Measurements from ENCODE around the gene SEMA3G.
A peak's percentile ranks its signal among the peaks of the same experiment; 100 is the strongest.

Gene SEMA3G

DNA sequence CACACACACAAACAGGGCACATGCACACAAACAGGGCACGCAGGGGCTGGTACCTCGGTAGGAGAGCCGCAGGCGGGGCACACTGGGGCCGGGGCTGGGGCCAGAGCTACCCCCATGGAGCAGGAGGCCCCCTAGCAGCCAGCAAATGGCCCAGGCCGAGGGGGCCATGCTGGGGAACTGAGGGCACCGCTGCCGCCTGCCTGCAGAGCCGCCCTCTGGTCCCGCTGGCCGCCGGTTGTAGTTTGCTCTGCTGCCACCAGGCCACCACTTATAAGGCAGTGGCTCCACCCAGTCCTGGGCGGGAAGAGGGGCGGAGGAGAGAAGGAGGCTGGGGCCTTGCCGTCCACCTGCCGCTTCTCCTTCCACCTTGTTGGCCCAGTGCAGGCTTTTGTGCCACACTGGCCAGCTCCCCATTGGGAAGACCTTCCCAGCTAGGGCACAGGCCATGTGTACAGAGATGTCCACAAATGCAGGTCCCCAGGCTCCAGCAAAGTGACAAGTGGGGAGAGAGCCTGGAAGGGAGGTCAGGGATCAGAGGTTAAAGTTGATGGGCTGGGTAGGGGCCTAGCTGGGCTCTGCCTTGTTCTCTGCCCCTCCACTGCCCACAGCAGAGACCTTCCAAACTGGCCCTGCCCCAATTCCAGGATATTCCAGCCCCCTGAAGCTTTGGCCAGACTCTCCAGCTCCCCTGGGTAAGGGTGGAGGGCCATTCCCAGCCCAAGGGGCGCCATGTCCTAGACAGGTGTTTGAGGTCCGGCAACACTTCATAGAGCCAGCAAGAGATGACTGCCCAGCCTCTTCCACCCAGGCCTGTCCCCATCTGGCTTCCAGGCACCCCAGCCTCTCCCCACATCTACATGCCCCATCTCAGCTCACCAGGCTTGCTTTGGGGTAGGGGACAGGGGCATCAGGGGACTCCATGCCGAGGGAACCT lies at the start of gene SEMA3G:
Gene SEMA3G (minus strand): TSS at position 244 of the 934 bp plus-strand sequence. CDS start 76 bp downstream, at position 168.
- peak; percentile 64 to 74 for DNase-seq (ENCODE audit: low read depth in 2 of 2)

DNA sequence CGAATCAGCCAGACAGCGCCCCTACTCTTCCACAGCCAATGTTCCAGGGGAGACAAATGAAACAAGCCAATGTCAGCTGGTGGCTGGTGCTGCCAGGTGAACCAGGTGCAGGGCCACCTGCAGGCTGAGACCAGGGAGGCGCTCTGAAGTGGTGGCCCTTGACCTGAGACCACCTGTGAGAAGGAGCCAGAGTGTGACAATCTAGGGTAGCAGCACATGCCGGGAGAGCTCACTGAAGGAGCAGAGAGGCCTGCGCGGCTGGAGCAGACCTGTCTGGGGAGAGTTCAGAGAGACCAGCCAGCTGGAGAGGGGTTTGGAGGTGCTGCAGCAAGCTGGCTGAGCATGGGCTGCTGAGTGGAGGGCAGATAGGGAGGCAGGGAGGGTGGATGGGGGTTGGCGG lies 49.5 kb upstream of the SEMA3G start:
- DNase-seq (ENCODE audit: low read depth in 2 of 2), result no peak

DNA sequence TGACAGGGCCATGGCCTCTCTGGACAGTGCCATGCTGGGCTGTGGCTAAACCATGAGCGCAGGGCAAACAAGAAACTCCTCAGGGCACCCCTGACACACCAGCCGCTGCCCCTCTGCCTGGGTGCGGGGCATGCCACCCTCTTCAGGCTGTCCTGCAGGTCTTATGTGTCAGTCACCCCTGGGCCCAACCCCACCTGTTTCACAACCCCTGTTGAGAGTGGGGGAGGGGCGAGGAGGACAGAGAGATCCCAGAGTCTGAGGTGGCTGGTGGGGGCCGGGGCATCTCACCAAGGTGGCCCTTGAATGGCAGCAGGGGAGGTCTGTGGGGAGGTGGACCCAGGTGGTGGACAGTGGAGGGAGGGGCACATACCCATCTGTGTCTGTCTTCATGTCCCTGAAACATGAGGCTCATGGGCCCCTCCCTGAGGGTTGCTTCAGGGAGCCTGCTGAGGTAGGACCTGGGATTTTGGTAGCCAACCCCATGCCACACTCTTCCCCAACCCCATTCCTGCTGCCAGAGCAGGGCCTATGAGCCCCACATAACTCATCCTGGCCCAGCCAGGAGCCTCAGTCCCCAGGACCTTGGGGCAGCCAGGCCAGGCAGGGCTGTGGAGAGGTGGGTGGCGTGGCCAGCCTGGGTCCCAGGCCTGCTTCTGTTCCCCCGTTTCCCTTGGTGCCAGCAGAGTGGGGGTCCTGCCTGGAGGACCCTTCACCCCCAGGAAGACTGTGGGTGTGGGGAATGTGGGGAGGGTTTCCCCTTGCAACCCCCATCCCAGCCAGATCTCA lies 48.5 kb upstream of the SEMA3G start:
- DNase-seq (ENCODE audit: low read depth in 2 of 2), result no peak

DNA sequence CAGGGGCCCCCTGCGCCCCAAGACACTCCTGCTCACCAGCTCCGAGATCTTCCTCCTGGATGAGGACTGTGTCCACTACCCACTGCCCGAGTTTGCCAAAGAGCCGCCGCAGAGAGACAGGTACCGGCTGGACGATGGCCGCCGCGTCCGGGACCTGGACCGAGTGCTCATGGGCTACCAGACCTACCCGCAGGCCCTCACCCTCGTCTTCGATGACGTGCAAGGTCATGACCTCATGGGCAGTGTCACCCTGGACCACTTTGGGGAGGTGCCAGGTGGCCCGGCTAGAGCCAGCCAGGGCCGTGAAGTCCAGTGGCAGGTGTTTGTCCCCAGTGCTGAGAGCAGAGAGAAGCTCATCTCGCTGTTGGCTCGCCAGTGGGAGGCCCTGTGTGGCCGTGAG lies 47.2 kb upstream of the SEMA3G start:
- DNase-seq (ENCODE audit: low read depth in 2 of 2), result no peak

DNA sequence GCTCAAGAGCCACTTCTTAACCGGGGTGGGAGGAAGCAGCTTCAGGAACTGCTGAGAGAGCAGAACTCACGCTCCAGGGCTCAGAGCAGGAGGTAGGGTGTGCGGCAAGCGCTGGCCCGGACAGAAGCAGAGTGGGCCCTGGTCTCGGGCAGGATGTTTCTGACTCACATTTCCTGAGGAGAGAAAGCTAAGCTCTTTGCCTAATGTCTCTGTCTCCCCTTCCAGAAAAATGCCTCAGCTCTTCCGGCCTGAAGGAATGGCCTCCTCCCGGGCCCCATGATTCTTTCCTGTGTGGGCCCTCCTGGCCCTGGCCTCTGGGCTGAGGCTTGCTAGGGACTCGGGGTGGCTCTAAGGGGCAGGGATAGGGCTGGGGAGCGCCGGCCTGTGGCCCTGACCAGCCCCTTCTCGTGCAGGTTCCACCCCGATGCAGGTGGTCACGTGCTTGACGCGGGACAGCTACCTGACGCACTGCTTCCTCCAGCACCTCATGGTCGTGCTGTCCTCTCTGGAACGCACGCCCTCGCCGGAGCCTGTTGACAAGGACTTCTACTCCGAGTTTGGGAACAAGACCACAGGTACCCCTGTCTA lies 46.1 kb upstream of the SEMA3G start:
- DNase-seq (ENCODE audit: low read depth in 2 of 2), result no peak

DNA sequence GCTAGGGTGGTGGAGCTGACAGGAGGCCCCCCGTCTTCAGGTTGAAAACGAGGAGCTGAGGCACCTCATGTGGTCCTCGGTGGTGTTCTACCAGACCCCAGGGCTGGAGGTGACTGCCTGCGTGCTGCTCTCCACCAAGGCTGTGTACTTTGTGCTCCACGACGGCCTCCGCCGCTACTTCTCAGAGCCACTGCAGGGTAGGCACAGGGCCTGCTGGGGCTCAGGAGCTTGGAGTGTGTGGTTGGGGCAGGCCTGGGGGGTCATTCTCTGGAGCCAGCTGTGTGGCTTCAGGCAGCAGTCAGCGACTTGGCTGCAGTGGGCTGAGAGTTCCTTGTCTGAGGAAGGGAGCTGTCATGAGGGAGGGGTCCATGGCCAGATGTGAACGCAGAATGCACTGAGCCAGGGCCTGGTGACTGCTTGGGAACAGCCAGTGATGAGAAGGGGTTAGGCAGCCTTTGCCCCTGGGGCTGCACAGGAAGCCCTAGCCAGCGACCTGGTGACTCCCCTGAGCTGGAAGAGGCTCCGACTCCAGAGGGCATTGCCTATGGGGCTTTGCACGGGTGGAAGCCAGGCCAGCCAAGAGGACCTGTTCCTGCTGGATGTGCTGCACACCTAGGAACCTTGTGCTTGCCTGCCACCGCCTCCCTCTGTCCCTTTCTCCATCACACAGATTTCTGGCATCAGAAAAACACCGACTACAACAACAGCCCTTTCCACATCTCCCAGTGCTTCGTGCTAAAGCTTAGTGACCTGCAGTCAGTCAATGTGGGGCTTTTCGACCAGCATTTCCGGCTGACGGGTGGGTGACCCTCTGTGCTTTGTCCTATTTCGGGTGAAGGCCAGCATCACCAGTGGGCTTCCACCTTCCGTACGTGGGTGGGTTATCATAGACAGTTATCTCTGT lies 45.4 kb upstream of the SEMA3G start:
- DNase-seq (ENCODE audit: low read depth in 2 of 2), result no peak

DNA sequence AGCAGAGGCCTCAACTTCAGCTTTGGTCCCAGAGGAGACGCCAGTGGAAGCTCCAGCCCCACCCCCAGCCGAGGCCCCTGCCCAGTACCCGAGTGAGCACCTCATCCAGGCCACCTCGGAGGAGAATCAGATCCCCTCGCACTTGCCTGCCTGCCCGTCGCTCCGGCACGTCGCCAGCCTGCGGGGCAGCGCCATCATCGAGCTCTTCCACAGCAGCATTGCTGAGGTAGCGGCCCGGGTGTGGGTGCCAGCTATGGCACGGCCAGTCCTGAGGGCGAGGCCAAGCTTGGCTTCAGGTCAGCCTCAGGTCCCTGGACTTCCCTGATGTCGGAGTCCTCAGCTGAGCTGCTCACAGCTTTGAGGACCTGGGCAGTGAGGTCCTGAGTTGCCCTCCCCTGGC lies 44.5 kb upstream of the SEMA3G start:
- no peak for DNase-seq (ENCODE audit: low read depth in 2 of 2)

DNA sequence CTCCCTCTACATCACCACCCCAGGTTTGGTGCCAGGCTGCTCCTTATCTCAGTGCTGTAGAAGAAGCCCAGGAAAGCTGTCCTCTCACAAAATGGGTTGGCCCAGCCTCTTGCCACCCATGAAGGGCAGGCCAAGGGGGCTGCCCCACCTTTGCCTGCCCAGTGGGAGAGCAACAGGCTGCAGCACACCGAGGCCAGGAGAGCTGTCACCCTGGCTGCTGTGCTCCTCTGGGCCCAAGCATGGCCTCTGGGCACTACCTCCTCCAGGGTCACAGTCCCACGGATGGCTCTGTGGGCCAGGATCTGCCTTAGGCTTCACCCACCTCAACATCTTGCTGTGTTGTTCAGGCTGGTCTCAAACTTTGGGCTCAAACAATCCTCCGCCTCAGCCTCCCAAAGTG lies 43.8 kb upstream of the SEMA3G start:
- DNase-seq (ENCODE audit: low read depth in 2 of 2), result no peak

DNA sequence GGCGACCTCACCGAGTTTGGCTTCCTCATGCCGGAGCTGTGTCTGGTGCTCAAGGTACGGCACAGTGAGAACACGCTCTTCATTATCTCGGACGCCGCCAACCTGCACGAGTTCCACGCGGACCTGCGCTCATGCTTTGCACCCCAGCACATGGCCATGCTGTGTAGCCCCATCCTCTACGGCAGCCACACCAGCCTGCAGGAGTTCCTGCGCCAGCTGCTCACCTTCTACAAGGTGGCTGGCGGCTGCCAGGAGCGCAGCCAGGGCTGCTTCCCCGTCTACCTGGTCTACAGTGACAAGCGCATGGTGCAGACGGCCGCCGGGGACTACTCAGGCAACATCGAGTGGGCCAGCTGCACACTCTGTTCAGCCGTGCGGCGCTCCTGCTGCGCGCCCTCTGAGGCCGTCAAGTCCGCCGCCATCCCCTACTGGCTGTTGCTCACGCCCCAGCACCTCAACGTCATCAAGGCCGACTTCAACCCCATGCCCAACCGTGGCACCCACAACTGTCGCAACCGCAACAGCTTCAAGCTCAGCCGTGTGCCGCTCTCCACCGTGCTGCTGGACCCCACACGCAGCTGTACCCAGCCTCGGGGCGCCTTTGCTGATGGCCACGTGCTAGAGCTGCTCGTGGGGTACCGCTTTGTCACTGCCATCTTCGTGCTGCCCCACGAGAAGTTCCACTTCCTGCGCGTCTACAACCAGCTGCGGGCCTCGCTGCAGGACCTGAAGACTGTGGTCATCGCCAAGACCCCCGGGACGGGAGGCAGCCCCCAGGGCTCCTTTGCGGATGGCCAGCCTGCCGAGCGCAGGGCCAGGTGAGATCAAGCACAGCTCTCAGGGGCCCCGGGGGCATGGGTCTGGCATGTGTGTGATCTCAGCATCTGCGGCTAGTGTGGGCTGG lies 43.1 kb upstream of the SEMA3G start:
- DNase-seq (ENCODE audit: low read depth in 2 of 2), result no peak

DNA sequence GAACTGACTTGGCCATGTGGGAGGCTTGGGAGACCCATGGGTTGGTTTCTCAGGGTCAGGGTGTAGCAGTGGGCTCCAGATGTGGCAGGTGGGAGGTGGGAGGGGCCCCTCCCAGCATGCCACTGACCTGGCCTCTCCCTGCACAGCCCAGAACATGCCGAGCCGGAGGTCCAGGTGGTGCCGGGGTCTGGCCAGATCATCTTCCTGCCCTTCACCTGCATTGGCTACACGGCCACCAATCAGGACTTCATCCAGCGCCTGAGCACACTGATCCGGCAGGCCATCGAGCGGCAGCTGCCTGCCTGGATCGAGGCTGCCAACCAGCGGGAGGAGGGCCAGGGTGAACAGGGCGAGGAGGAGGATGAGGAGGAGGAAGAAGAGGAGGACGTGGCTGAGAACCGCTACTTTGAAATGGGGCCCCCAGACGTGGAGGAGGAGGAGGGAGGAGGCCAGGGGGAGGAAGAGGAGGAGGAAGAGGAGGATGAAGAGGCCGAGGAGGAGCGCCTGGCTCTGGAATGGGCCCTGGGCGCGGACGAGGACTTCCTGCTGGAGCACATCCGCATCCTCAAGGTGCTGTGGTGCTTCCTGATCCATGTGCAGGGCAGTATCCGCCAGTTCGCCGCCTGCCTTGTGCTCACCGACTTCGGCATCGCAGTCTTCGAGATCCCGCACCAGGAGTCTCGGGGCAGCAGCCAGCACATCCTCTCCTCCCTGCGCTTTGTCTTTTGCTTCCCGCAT lies 42.3 kb upstream of the SEMA3G start:
- no peak for DNase-seq (ENCODE audit: low read depth in 2 of 2)

DNA sequence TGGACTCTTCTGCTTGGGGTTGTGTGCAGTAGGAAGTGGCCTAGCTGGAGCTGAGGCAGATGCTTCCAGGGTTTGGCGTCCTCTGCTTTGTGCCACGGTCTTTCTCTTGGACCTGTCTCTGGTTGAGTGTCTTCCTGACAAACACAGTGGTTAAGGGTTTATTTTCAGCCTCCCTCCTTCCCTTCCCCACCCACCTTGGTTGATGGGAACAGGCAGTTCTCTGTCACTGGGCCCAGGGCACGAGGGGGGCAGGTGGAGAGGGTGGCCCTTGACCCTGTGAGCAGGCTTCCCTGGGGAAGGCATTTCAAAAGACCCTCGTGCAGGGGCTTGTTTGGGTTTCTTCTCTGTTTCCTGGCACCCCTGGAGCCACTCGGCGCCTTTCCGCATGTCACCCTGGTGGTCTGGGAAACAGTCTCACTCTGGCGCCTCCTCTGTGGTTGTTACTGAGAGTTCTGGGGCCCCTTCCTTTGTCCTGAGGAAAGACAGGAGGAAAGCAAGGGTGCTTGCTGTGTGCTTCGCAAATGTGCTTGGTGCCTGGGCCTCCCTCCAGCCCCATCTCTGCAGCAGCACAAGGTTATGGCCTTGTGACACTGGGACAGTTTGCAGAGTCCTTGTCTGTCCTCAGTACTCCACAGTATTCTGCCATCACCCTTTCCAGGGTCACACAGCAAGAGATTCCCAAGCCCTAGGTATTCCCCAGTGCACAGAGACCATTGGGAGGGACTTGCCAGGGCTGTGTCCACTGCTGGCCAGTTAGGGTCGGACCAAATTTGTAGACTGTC lies 40.0 kb upstream of the SEMA3G start:
- DNase-seq (ENCODE audit: low read depth in 2 of 2), result no peak

DNA sequence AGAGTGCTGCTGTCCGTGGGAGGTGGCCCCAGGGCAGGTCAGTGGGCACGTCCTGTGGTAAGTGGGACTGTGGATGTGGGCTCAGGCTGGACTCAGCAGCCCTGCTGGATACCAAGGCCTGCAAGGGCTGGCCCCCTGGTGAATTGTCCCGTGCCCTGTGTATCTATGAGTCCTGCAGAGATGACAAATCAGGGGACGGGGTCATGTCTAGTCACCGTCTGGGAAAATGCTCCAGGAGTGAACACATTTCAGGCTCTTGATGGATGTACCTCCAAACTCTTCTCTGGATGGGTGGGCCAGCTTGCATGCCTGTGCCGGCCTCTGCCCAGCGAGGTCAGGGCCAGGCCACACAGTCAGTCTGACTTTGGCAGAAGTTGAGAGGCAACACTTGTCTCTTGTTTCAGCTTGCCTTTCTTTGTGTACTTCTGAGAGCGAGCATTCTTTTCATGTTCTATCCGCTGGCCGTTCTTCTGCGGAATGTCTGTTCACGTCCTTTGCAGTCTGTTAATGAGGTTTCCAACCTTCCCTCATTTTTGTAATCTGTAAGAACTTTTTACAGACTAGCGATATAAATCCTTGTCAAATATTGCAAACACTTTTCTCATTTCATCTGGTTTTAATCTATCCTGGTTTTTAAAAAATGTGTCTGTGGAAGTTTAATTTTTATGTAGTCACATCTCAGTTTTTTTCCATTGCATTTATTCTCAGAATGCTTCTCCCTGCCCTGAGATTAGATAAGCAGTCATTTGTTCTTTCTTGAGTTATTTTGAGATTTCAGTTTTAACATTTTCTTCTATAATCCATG lies 38.9 kb upstream of the SEMA3G start:
- no peak for DNase-seq (ENCODE audit: low read depth in 2 of 2)

DNA sequence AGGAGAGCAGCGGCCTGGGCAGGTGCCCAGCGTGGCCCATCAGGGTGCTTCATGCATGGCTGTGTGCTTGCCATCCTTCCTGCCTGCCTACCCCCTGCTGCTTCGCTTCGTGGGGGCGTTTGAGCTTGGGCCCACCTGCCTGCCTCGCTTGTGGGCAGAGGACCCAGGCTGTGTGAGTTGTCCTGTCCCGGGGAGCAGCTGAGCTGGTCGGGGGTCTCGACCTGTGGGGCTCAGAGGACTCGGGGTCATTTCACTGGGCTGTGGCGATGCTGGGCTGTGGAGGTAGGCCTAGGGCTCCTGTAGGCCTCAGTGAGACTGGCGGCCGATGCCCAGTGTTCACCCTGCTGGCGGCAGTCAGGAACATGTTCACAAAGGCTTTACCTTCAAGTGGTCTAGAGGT lies 38.2 kb upstream of the SEMA3G start:
- no peak for DNase-seq (ENCODE audit: low read depth in 2 of 2)

DNA sequence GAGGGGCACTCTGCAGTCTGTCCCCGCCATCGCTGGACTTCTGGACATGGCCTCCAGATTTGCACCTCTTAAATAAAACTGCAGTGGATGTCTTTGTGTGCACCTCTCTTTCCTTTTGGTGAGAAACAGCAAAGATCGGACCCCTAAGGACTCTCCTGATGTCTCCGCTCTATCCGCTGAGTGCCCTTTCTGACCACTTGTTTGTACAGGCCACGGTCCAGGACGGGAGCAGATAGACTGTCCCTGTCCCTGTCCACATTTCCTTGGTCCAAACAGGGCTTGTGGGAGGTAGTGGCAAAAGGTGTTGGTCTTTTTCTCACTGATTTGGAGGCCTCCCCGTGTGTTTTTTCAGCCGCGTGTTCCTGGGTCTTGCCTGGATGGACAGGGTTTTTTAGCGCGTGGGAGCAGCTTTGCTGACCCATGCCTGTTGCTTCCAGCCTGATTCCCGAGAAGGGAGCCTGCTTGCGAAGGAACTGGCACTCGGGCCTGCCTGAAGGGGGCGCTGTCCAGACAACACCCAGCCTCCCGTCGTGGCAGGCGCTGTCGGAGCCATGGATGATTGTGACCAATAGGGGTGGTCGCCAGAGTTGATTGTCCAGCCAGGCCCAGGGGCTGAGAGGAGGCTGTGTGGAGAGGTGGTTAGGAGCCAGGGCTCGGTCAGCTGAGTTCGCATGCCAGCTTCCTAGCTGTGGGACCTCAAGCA lies 37.1 kb upstream of the SEMA3G start:
- DNase-seq (ENCODE audit: low read depth in 2 of 2), result no peak

DNA sequence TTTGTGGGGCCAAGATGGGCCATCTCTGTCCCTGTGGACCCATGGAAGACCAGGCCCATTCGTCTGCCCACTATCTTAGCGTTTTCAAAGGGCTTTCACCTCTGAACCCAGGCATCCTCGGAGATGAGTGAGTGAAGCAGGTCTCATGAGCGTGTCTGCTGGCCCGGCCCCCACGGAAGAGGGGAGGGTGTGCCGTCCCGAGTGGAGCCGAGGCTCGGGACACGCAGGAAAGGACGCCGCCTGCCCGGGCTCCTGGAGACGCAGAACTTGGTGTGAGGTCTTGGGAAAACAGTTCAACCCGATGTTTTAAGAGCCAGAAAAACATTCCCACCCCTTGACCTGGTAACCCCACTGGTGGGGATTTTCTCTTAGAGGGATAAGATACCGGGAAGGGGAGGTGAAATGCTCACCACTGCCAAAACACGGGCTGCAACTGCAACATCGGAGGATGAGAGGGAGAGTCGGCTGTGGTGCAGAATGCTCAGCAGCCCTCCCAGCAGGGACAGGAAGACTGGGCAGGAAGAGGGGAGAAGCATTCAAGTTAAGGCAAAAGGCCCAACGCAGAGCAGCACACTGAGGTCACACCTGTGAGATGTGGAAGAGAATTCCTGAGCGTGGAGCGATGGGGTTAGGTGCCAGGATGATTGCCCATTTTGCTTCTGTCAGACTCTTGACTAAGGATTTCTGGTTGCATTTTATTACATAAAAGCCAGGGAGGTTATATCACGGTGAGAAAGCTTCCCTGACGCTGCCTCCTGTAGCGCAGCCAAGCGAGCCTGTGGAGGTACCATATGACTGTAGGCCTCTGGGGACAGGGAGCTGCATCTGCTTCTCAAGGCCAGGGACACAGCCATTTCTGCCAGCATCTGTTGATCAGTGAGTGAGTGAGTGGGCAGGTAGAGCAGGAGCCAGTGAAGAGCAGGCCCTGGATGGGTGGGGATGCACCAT lies 36.1 kb upstream of the SEMA3G start:
- DNase-seq (ENCODE audit: low read depth in 2 of 2), result no peak

DNA sequence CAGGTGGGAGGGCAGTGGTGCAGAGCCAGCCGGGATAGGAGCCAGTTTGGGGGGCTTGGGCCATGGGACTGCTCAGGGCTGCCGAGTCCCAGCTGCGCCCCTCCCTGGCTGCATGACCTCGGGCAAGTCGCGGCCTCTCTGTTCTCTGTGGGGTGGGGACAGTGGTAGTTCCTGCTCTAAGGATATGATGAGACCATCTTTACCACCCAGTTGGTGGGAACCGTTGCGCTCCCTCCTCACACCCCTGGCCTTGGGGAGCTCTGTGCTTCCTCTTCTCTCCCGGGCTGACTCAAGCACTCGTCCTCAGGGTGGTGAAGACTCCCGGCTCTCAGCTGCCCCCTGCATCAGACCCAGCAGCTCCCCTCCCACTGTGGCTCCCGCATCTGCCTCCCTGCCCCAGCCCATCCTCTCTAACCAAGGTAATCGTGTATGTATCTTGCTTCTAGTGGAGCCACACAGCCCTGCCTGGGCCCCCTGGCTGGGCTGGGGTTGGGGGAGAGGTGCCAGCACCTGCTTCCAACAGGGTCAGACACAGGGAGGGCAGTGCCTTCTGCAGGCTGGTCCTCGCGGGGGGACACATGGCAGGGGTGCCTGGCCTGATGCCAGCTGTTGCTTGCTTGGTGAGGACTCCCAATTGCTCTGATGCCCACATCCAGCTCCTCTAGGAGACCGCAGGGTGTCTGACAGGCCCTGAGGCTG lies 35.1 kb upstream of the SEMA3G start:
- DNase-seq (ENCODE audit: low read depth in 2 of 2), result no peak
